ENCODE results near the gene RPS3.

DNA sequence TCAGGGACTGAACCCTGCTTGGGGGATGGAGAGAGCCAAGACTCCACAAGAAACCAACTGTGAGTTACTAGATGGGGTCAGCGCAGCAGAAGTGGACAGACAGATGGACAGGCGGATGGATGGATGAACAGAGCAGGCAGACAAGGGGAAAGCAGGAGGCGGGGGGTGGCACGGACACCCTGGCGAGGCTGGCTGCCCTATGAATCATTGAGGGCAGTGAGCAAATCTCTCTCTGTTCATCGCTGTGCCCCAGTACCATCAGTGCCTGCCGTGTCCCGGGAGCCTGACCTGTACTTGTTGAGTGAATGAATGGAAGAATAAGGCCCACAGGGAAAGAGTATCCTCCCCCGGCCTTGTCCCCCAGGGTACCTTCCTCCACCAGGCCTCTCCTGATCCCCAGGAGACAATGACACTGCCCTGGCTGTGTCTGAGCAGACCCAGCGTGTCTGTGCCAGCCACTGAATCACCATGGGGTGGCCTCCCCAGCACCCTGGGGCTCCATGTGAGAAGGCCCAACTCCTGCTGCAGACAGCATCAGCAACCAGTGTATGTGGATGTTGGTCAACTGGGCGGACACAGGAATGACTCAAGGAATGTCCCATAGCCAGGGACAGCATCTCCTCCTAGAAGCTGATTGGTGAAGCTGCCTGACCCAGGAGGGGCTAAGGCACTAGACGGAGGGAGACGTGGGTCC, 38.8 kb downstream of the RPS3 start:
- TF ChIP-seq CTCF (IDR thresholded peaks at IDR 0.05) (no peak), POLR2A (IDR thresholded peaks at IDR 0.05) (no peak), POLR2AphosphoS5 (IDR thresholded peaks at IDR 0.05) (no peak)

Measured in breast epithelium (tissue), 3 donors.